ENCODE measurements around the gene MAPKAP1.

- TF ChIP-seq, protein P1, sequence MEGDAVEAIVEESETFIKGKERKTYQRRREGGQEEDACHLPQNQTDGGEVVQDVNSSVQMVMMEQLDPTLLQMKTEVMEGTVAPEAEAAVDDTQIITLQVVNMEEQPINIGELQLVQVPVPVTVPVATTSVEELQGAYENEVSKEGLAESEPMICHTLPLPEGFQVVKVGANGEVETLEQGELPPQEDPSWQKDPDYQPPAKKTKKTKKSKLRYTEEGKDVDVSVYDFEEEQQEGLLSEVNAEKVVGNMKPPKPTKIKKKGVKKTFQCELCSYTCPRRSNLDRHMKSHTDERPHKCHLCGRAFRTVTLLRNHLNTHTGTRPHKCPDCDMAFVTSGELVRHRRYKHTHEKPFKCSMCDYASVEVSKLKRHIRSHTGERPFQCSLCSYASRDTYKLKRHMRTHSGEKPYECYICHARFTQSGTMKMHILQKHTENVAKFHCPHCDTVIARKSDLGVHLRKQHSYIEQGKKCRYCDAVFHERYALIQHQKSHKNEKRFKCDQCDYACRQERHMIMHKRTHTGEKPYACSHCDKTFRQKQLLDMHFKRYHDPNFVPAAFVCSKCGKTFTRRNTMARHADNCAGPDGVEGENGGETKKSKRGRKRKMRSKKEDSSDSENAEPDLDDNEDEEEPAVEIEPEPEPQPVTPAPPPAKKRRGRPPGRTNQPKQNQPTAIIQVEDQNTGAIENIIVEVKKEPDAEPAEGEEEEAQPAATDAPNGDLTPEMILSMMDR (conservative IDR thresholded peaks at IDR 0.05; ENCODE audit: low read length), result no peak
- TF ChIP-seq EZH2phosphoT487 (IDR thresholded peaks at IDR 0.05; ENCODE audit: borderline replicate concordance, low read depth, low read length), result no peak
These were observed 53.7 kb downstream of the MAPKAP1 start for GRCh38 chr9:125653325-125653724.
